Endothelial cell (in vitro differentiated cells): ENCODE measurements around the gene PRKCZ. TPM values are rescaled to one million over a fixed set of nuclear protein-coding genes. Genes with fewer than 3 reads are reported as not detected.
"Not testable (repeated sequence)": the region's sequence is repeated elsewhere in the genome, so short reads cannot be mapped to it uniquely, and the experiment has no call there.

ENCODE experiments used
- DNase-seq: peaks from one replicate; pipeline ENCODE4 v3.0.0; 2021; ENCODE audit warnings: low spot score
- H3K27ac Mint-ChIP-seq: one replicate; pipeline ENCODE4 v1.8.0; 2021; ENCODE audit warnings: mixed read lengths, inconsistent platforms; ENCODE audit not compliant: unreplicated experiment
- H3K27me3 Mint-ChIP-seq: one replicate; pipeline ENCODE4 v1.8.0; 2021; ENCODE audit warnings: mild to moderate bottlenecking, moderate library complexity, mixed read lengths, inconsistent platforms; ENCODE audit not compliant: unreplicated experiment
- H3K36me3 Mint-ChIP-seq: one replicate; pipeline ENCODE4 v1.8.0; 2021; ENCODE audit warnings: mild to moderate bottlenecking, low read depth, mixed read lengths, inconsistent platforms; ENCODE audit not compliant: unreplicated experiment
- H3K4me1 Mint-ChIP-seq: one replicate; pipeline ENCODE4 v1.8.0; 2021; ENCODE audit warnings: mild to moderate bottlenecking, mixed read lengths, inconsistent platforms; ENCODE audit not compliant: unreplicated experiment
- H3K4me3 Mint-ChIP-seq: one replicate; pipeline ENCODE4 v1.8.0; 2021; ENCODE audit warnings: mild to moderate bottlenecking, mixed read lengths, inconsistent platforms; ENCODE audit not compliant: unreplicated experiment
- H3K9me3 Mint-ChIP-seq: one replicate; pipeline ENCODE4 v1.8.0; 2021; ENCODE audit warnings: mixed read lengths, inconsistent platforms; ENCODE audit not compliant: unreplicated experiment
- CTCF ChIP-seq: fragments of 200-600 bp; sonication (generic); IDR thresholded peaks from one replicate; pipeline ENCODE4 v1.5.0; 2021; ENCODE audit warnings: antibody characterized with exemption; ENCODE audit not compliant: unreplicated experiment
- total RNA-seq: library from RNA; stranded (reverse); fragmentation: NEBNext Ultra II Directional; extraction: Animal tissue kit (Norgen Biotek cat#: 25700); gene quantifications from one replicate; pipeline ENCODE4 v1.2.1, GENCODE V29; 2021; ENCODE audit not compliant: unreplicated experiment

Gene PRKCZ
- total RNA-seq, 1 donor from 2014 or later = 23.1 TPM

DNA sequence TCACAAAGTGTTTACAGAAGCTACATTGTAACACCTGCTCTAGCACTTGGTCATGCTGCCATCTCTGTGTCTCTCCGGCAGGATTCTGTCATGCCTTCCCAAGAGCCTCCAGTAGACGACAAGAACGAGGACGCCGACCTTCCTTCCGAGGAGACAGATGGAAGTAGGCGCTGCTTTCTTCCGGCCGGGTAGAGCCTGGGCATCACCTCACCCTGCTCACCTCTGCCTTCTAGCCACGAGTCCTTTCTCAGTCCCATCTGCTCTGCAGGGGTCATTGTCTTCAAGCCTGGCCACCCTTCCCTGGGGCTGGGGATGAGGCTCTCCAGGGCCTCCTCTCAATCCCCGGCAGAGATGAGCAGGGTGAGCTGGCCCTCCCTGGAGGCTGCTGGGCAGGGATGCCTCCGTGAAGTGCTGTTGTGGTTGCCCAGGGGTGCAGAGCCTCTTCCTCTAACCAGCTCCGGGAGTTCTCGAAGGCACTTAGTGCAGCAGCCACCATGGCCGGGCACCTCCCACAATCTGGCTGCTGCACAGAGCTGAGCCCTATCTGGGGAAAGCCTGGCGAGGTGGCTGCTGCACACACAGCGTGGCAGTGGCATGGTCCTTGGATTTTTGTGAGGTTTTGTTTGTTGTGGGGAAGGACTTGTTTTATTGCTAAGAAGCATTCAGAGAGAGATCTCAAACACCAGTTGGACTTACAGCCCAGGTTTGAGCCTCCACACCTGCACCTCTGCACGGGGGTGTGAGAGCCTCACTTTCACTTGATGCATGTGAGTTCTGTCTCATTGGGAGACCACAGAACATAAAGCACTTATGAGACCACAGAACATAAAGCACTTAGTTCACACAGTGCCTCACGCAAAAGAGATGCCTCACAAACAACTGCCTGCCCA, 96.0 kb downstream of the PRKCZ start:
- no peak overlapping the region for H3K27ac Mint-ChIP-seq
- no peaks in the 10 kb centered on the region for H3K4me1 Mint-ChIP-seq
- no peak overlapping the region for H3K4me3 Mint-ChIP-seq

DNA sequence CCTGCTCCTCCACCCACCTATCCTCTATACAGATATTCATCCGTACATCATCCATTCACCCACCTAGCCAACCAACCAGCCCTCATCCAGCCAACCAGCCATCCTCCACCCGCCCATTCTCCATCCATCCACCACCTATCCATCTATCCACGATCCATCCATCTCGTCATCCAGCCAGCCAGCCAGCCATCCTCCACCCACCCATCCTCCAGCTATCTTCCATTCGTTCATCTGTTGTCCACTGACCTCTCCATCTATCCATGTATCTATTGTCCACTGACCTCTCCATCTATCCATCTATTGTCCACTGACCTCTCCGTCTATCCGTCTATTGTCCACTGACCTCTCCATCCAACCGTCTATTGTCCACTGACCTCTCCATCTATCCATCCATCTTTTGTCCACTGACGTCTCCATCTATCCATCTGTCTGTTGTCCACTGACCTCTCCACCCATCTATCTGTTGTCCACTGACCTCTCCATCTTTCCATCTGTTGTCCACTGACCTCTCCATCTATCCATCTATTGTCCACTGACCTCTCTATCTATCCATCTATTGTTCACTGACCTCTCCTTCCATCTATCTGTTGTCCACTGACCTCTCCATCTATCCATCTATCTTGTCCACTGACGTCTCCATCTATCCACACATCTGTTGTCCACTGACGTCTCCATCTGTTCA, 96.8 kb downstream of the PRKCZ start:
- H3K4me1 Mint-ChIP-seq = no peaks in the 10 kb centered on the region
- H3K27ac Mint-ChIP-seq = no peak overlapping the region
- H3K36me3 Mint-ChIP-seq = peaks cover 4% of the 10 kb centered on the region
- TF ChIP-seq CTCF = no peak
- no peak overlapping the region for H3K4me3 Mint-ChIP-seq
- H3K27me3 Mint-ChIP-seq = peaks cover 2% of the 10 kb centered on the region
- no peak for DNase-seq
- no peaks in the 10 kb centered on the region for H3K9me3 Mint-ChIP-seq

More for the DNA sequence above, 96.0 kb downstream of the PRKCZ start:
- Mint-ChIP-seq H3K27me3 (peaks cover 2% of the 10 kb centered on the region), H3K36me3 (peaks cover 4% of the 10 kb centered on the region), H3K9me3 (no peaks in the 10 kb centered on the region)
- DNase-seq = no peak
- TF ChIP-seq CTCF = no peak

GRCh38 chr1:2147869-2148268, 97.7 kb downstream of the PRKCZ start:
- not testable (repeated sequence) for DNase-seq, H3K27ac Mint-ChIP-seq, H3K4me3 Mint-ChIP-seq, H3K9me3 Mint-ChIP-seq, H3K27me3 Mint-ChIP-seq, H3K4me1 Mint-ChIP-seq, H3K36me3 Mint-ChIP-seq

DNA sequence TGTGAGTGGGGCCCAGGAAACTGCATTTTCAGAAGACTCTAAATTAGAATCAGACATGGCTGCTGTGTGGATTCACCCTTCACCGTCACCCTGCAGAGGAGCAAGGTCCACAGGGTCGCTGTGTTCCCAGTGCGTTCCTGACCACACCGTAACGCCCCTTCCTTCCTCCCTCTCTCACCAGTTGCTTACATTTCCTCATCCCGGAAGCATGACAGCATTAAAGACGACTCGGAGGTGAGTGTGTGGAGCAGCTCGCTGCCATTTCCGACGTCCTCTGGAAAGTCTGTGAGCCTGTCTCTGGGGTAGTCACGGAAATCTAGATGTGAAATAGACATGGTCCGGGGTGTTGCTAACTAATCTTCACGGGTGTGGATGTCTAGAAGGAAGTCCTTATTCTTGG, 98.5 kb downstream of the PRKCZ start:
- Mint-ChIP-seq H3K27ac (no peak overlapping the region), H3K36me3 (peaks cover 10% of the 10 kb centered on the region), H3K4me3 (no peak overlapping the region), H3K9me3 (no peaks in the 10 kb centered on the region), H3K4me1 (no peaks in the 10 kb centered on the region), H3K27me3 (peaks cover 4% of the 10 kb centered on the region)
- no peak for DNase-seq
- no peak for TF ChIP-seq CTCF

GRCh38 chr1:2150801-2151200, 100.6 kb downstream of the PRKCZ start:
- no peak overlapping the region for H3K4me3 Mint-ChIP-seq
- peaks cover 18% of the 10 kb centered on the region for H3K36me3 Mint-ChIP-seq
- no peaks in the 10 kb centered on the region for H3K9me3 Mint-ChIP-seq
- H3K4me1 Mint-ChIP-seq = peaks cover 7% of the 10 kb centered on the region
- H3K27ac Mint-ChIP-seq = no peak overlapping the region
- TF ChIP-seq CTCF = no peak
- peaks cover 7% of the 10 kb centered on the region for H3K27me3 Mint-ChIP-seq
- DNase-seq = no peak
